HepG2 (cell line): ENCODE data around the gene SETD1A. TPM values are rescaled to one million over a fixed set of nuclear protein-coding genes. Genes with fewer than 3 reads are reported as not detected.

ENCODE experiments used
- ATRX ChIP-seq: sonication (generic); formaldehyde crosslinking; IDR thresholded peaks from 2 replicates; pipeline ENCODE4 v1.4.0; 2020; ENCODE audit warnings: missing genetic modification reagents, borderline replicate concordance
- BHLHE40 ChIP-seq: IDR thresholded peaks from 2 replicates; pipeline ENCODE4 v1.6.1; 2011; ENCODE audit warnings: low read length, improper control_type of control experiment
- FOSL1 ChIP-seq: sonication (generic); formaldehyde crosslinking; IDR thresholded peaks from 2 replicates; pipeline ENCODE4 v1.9.0; 2021; ENCODE audit warnings: missing genetic modification reagents, borderline replicate concordance
- HOXA5 ChIP-seq: sonication (generic); formaldehyde crosslinking; IDR thresholded peaks from 2 replicates; pipeline ENCODE4 v1.4.0; 2020; ENCODE audit warnings: missing genetic modification reagents
- IRF9 ChIP-seq: sonication (generic); formaldehyde crosslinking; IDR thresholded peaks from 2 replicates; pipeline ENCODE4 v1.8.0; 2022; ENCODE audit warnings: missing genetic modification reagents, mild to moderate bottlenecking, borderline replicate concordance
- KDM1A ChIP-seq: IDR thresholded peaks from 2 replicates; pipeline ENCODE4 v1.6.1; 2016; ENCODE audit warnings: missing compliant biosample characterization
- KMT2B ChIP-seq: IDR thresholded peaks from 2 replicates; pipeline ENCODE4 v1.6.1; 2016; ENCODE audit warnings: missing genetic modification reagents, missing compliant biosample characterization
- PAXIP1 ChIP-seq: sonication (generic); formaldehyde crosslinking; conservative IDR thresholded peaks from 2 replicates; pipeline ENCODE4 v1.4.0; 2020; ENCODE audit warnings: mild to moderate bottlenecking, missing genetic modification reagents, moderate library complexity
- PHF20 ChIP-seq: sonication (generic); formaldehyde crosslinking; IDR thresholded peaks from 2 replicates; pipeline ENCODE4 v1.5.0; 2020; ENCODE audit warnings: mild to moderate bottlenecking, missing genetic modification reagents
- RORA ChIP-seq: sonication (generic); formaldehyde crosslinking; IDR thresholded peaks from 2 replicates; pipeline ENCODE4 v1.5.0; 2020; ENCODE audit warnings: mild to moderate bottlenecking, missing genetic modification reagents, moderate library complexity
- RXRA ChIP-seq: sonication (generic); formaldehyde crosslinking; IDR thresholded peaks from 2 replicates; pipeline ENCODE4 v1.5.1; 2020; ENCODE audit warnings: missing genetic modification reagents
- SOX6 ChIP-seq, 2 experiments: fragments of 450-650 bp in 1 of 2; sonication (generic) in 1 of 2; formaldehyde crosslinking in 1 of 2; IDR thresholded peaks; 2 replicates each; pipeline versions ENCODE4 v1.4.0 to v1.6.1; 2017 to 2020; ENCODE audit warnings: antibody characterized with exemption in 1 of 2, mild to moderate bottlenecking in 1 of 2, missing genetic modification reagents in 1 of 2
- TAF15 ChIP-seq: fragments of 200-400 bp; formaldehyde crosslinking; IDR thresholded peaks from one replicate; pipeline ENCODE4 v1.6.1; 2018; ENCODE audit warnings: mild to moderate bottlenecking, low read depth, low read length; ENCODE audit not compliant: poor library complexity, severe bottlenecking
- TFDP1 ChIP-seq: IDR thresholded peaks from 2 replicates; pipeline ENCODE4 v1.6.1; 2016; ENCODE audit warnings: missing compliant biosample characterization, missing genetic modification reagents, borderline replicate concordance
- ZFP91 ChIP-seq: sonication (generic); formaldehyde crosslinking; IDR thresholded peaks from 2 replicates; pipeline ENCODE4 v1.9.0; 2022; ENCODE audit warnings: missing genetic modification reagents, mild to moderate bottlenecking, borderline replicate concordance
- ZNF460 ChIP-seq: sonication (generic); formaldehyde crosslinking; IDR thresholded peaks from 2 replicates; pipeline ENCODE4 v1.5.1; 2020; ENCODE audit warnings: missing genetic modification reagents, mild to moderate bottlenecking, borderline replicate concordance
- ZNF510 ChIP-seq: sonication (generic); formaldehyde crosslinking; IDR thresholded peaks from 2 replicates; pipeline ENCODE4 v1.4.0; 2020; ENCODE audit warnings: low read depth, mild to moderate bottlenecking, missing genetic modification reagents
- ZNF614 ChIP-seq: IDR thresholded peaks from 2 replicates; pipeline ENCODE4 v1.6.1; 2018; ENCODE audit warnings: missing biosample characterization, missing genetic modification reagents, inconsistent platforms, borderline replicate concordance
- polyA plus RNA-seq, 8 experiments: library from polyadenylated mRNA; depleted of rRNA in 3 of 8; stranded (reverse) in 7 of 8; unstranded in 1 of 8; fragments of >200 nt; fragmentation: Illumina TruSeq in 4 of 8; extraction: Trizol in 4 of 8; gene quantifications; 2 replicates each; pipeline versions ENCODE4 v1.2.1 to v1.2.3, GENCODE V29; 2011 to 2016; ENCODE audit warnings: low read depth in 4 of 8, missing spikeins in 1 of 8, mixed read lengths in 1 of 8; ENCODE audit not compliant: insufficient read depth in 1 of 8
- total RNA-seq, 5 experiments: library from RNA; depleted of rRNA; stranded (reverse); fragments of >200 nt; fragmentation: Illumina TruSeq; extraction: Trizol; gene quantifications; 2 replicates each; pipeline ENCODE4 v1.2.3, GENCODE V29; 2016; ENCODE audit warnings: low read depth in 1 of 5

The SETD1A gene
- total and polyA plus RNA-seq, 2 of the 13 experiments (the other 11 are each of a cell fraction or from before 2014, with no cell fraction given), result 3.8 to 5.6 TPM

GRCh38 chr16:30998852-30999761, 41.6 kb downstream of the SETD1A start (continued):
- no peak for TF ChIP-seq TAF15
- TF ChIP-seq PHF20 (CRISPR knock-in tag), result peak; percentile 52; the same call in 1 of the 2 replicates
- peak; percentile 76; the same call in 1 of the 2 replicates for TF ChIP-seq RXRA (CRISPR knock-in tag)
- TF ChIP-seq ATRX (CRISPR knock-in tag), result no peak
- peak; percentile 73; the same call in 1 of the 2 replicates for TF ChIP-seq IRF9
- TF ChIP-seq ZNF460 (CRISPR knock-in tag), result 0 out of 2 replicates have a peak, but pooled peaks have one; percentile 33
- peak; percentile 93; the same call in 1 of the 2 replicates for TF ChIP-seq RORA (CRISPR knock-in tag)
- TF ChIP-seq KDM1A, result no peak
- no peak for TF ChIP-seq SOX6 (IDR thresholded peaks at IDR 0.05)
- peak; percentile 84 for TF ChIP-seq SOX6 (CRISPR knock-in tag; IDR thresholded peaks at IDR 0.05)
- no peak; the same call in 1 of the 2 replicates for TF ChIP-seq HOXA5 (CRISPR knock-in tag)
- peak; percentile 34; the same call in 1 of the 2 replicates for TF ChIP-seq ZNF614 (CRISPR knock-in tag)
- no peak for TF ChIP-seq BHLHE40
- TF ChIP-seq ZNF510, result no peak
- peak; percentile 30; the same call in 1 of the 2 replicates for TF ChIP-seq ZFP91 (CRISPR knock-in tag)
- no peak for TF ChIP-seq FOSL1
- TF ChIP-seq TFDP1, result no peak
- no peak for TF ChIP-seq KMT2B (CRISPR knock-in tag)
- TF ChIP-seq PAXIP1 (CRISPR knock-in tag), result peak; percentile 95
